IPS-15b (cell line): Measurements from ENCODE around the gene ATG7.

ENCODE experiments used
- H3K27me3 ChIP-seq: one replicate; pipeline ENCODE4 v1.6.1; 2013; ENCODE audit warnings: low read length; ENCODE audit not compliant: control insufficient read depth, insufficient read depth
- H3K36me3 ChIP-seq: one replicate; pipeline ENCODE4 v1.6.1; 2013; ENCODE audit warnings: low read length; ENCODE audit not compliant: control insufficient read depth, insufficient read depth
- H3K4me1 ChIP-seq: one replicate; pipeline ENCODE4 v1.6.1; 2013; ENCODE audit warnings: mild to moderate bottlenecking, low read length; ENCODE audit not compliant: control insufficient read depth, insufficient read depth
- H3K4me3 ChIP-seq: one replicate; pipeline ENCODE4 v1.5.1; 2013; ENCODE audit warnings: low read depth, low read length
- H3K9ac ChIP-seq: one replicate; pipeline ENCODE4 v1.6.1; 2013; ENCODE audit warnings: low read depth, mild to moderate bottlenecking, low read length
- H3K9me3 ChIP-seq: one replicate; pipeline ENCODE4 v1.6.1; 2013; ENCODE audit warnings: mild to moderate bottlenecking, low read length; ENCODE audit not compliant: control insufficient read depth, insufficient read depth

The ATG7 gene

GRCh38 chr3:11287404-11287803 lies 15.2 kb downstream of the ATG7 start:
- Histone ChIP-seq H3K4me1 (no peaks in the 10 kb centered on the region), H3K36me3 (no peaks in the 10 kb centered on the region), H3K27me3 (no peaks in the 10 kb centered on the region), H3K9me3 (no peaks in the 10 kb centered on the region), H3K9ac (no peak overlapping the region), H3K4me3 (no peak overlapping the region)

- H3K27me3 ChIP-seq, result no peaks in the 10 kb centered on the region
- no peaks in the 10 kb centered on the region for H3K4me1 ChIP-seq
- no peak overlapping the region for H3K4me3 ChIP-seq
- H3K9me3 ChIP-seq, result no peaks in the 10 kb centered on the region
- no peaks in the 10 kb centered on the region for H3K36me3 ChIP-seq
- H3K9ac ChIP-seq, result no peak overlapping the region
Measured at GRCh38 chr3:11288021-11288491, 15.9 kb downstream of the ATG7 start.

GRCh38 chr3:11288786-11289637 lies 16.8 kb downstream of the ATG7 start:
- no peak overlapping the region for H3K4me3 ChIP-seq
- no peaks in the 10 kb centered on the region for H3K4me1 ChIP-seq

GRCh38 chr3:11289864-11290263 lies 17.7 kb downstream of the ATG7 start:
- no peak overlapping the region for H3K9ac ChIP-seq
- H3K4me1 ChIP-seq, result no peaks in the 10 kb centered on the region
- no peak overlapping the region for H3K4me3 ChIP-seq

More at GRCh38 chr3:11288786-11289637, 16.8 kb downstream of the ATG7 start:
- Histone ChIP-seq H3K9me3 (no peaks in the 10 kb centered on the region), H3K9ac (no peak overlapping the region), H3K36me3 (no peaks in the 10 kb centered on the region), H3K27me3 (no peaks in the 10 kb centered on the region)

GRCh38 chr3:11290743-11291680 lies 18.8 kb downstream of the ATG7 start:
- no peak overlapping the region for H3K4me3 ChIP-seq
- no peaks in the 10 kb centered on the region for H3K4me1 ChIP-seq
- H3K9ac ChIP-seq, result no peak overlapping the region
- no peaks in the 10 kb centered on the region for H3K27me3 ChIP-seq
- H3K9me3 ChIP-seq, result no peaks in the 10 kb centered on the region
- H3K36me3 ChIP-seq, result no peaks in the 10 kb centered on the region

More at GRCh38 chr3:11289864-11290263, 17.7 kb downstream of the ATG7 start:
- H3K36me3 ChIP-seq, result no peaks in the 10 kb centered on the region
- no peaks in the 10 kb centered on the region for H3K9me3 ChIP-seq
- no peaks in the 10 kb centered on the region for H3K27me3 ChIP-seq

GRCh38 chr3:11291808-11292207 lies 19.6 kb downstream of the ATG7 start:
- Histone ChIP-seq H3K27me3 (no peaks in the 10 kb centered on the region), H3K9ac (no peak overlapping the region), H3K4me1 (no peaks in the 10 kb centered on the region), H3K36me3 (no peaks in the 10 kb centered on the region), H3K4me3 (no peak overlapping the region), H3K9me3 (no peaks in the 10 kb centered on the region)

GRCh38 chr3:11297126-11297525 lies 24.9 kb downstream of the ATG7 start:
- H3K4me3 ChIP-seq, result no peak overlapping the region
- no peak overlapping the region for H3K9ac ChIP-seq
- H3K9me3 ChIP-seq, result no peaks in the 10 kb centered on the region
- H3K36me3 ChIP-seq, result no peaks in the 10 kb centered on the region
- no peaks in the 10 kb centered on the region for H3K27me3 ChIP-seq
- no peaks in the 10 kb centered on the region for H3K4me1 ChIP-seq

GRCh38 chr3:11300970-11301369 lies 28.8 kb downstream of the ATG7 start:
- Histone ChIP-seq H3K9me3 (no peaks in the 10 kb centered on the region), H3K27me3 (no peaks in the 10 kb centered on the region), H3K9ac (no peak overlapping the region), H3K4me3 (no peak overlapping the region), H3K36me3 (no peaks in the 10 kb centered on the region), H3K4me1 (no peaks in the 10 kb centered on the region)

- H3K4me1 ChIP-seq, result no peaks in the 10 kb centered on the region
- no peak overlapping the region for H3K9ac ChIP-seq
- no peak overlapping the region for H3K4me3 ChIP-seq
- no peaks in the 10 kb centered on the region for H3K36me3 ChIP-seq
- no peaks in the 10 kb centered on the region for H3K9me3 ChIP-seq
- no peaks in the 10 kb centered on the region for H3K27me3 ChIP-seq
Measured at GRCh38 chr3:11302444-11302843, 30.2 kb downstream of the ATG7 start.

GRCh38 chr3:11304175-11304574 lies 32.0 kb downstream of the ATG7 start:
- H3K27me3 ChIP-seq, result no peaks in the 10 kb centered on the region
- H3K4me1 ChIP-seq, result no peaks in the 10 kb centered on the region
- no peak overlapping the region for H3K9ac ChIP-seq
- peaks cover 6% of the 10 kb centered on the region for H3K36me3 ChIP-seq
- no peaks in the 10 kb centered on the region for H3K9me3 ChIP-seq
- no peak overlapping the region for H3K4me3 ChIP-seq

GRCh38 chr3:11305509-11305908 lies 33.3 kb downstream of the ATG7 start:
- no peak overlapping the region for H3K9ac ChIP-seq
- no peaks in the 10 kb centered on the region for H3K9me3 ChIP-seq
- no peaks in the 10 kb centered on the region for H3K27me3 ChIP-seq
- no peaks in the 10 kb centered on the region for H3K4me1 ChIP-seq
- no peak overlapping the region for H3K4me3 ChIP-seq
- peaks cover 6% of the 10 kb centered on the region for H3K36me3 ChIP-seq
